22Rv1 (cell line): Measurements from ENCODE around the gene ARF6.
A peak's percentile ranks its signal among the peaks of the same experiment; 100 is the strongest.

Source experiments
- CTCF ChIP-seq: fragments of 450-650 bp; IDR thresholded peaks from 2 replicates; pipeline ENCODE4 v1.5.1; 2017; ENCODE audit warnings: mild to moderate bottlenecking
- ZFX ChIP-seq: fragments of 450-650 bp; IDR thresholded peaks from 2 replicates; pipeline ENCODE4 v1.6.1; 2017; ENCODE audit warnings: antibody characterized with exemption, borderline replicate concordance

- peak; percentile 88 for TF ChIP-seq CTCF
- TF ChIP-seq ZFX, result no peak
These were observed 40.4 kb upstream of the ARF6 start, which contains the start of gene NEMF for GRCh38 chr14:49852301-49853157.
